Prostate gland (tissue), 2 donors: ENCODE measurements around the gene MBD2.

Experiments used
- POLR2A ChIP-seq: fragments of 450-650 bp; IDR thresholded peaks from one replicate; pipeline ENCODE4 v1.6.1; 2016; ENCODE audit warnings: antibody characterized with exemption, mild to moderate bottlenecking
- TF ChIP-seq, protein P1 (sequence below), 4 experiments: fragments of 200-600 bp in 2 of 4; fragments of 450-650 bp in 2 of 4; sonication (generic) in 2 of 4; IDR thresholded peaks; 1 replicate in 3 of 4; 2 replicates in 1 of 4; pipeline ENCODE4 v1.5.1; 2016 to 2019; ENCODE audit warnings: antibody characterized with exemption in 4 of 4, mild to moderate bottlenecking in 2 of 4, moderate library complexity in 2 of 4

DNA sequence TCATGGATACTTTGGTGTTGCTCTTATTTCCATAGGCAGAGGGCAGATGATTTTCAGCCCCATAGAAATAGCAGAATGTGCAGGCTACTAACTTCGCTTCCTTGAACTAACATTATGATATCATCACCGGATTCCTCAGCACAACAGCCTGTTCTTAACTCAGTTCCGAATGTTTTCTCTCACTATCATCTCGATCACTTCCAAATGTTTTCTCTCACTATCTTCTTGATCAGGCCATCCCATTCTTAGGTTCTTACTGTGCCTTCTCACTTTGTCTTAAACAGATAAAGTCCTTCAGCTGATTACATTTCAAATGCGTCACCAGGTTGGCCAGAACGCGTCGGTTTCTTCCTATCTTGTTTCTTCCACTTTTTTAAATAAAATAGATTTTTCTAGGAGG is 11.4 kb upstream of the MBD2 start:
- TF ChIP-seq, protein P1, sequence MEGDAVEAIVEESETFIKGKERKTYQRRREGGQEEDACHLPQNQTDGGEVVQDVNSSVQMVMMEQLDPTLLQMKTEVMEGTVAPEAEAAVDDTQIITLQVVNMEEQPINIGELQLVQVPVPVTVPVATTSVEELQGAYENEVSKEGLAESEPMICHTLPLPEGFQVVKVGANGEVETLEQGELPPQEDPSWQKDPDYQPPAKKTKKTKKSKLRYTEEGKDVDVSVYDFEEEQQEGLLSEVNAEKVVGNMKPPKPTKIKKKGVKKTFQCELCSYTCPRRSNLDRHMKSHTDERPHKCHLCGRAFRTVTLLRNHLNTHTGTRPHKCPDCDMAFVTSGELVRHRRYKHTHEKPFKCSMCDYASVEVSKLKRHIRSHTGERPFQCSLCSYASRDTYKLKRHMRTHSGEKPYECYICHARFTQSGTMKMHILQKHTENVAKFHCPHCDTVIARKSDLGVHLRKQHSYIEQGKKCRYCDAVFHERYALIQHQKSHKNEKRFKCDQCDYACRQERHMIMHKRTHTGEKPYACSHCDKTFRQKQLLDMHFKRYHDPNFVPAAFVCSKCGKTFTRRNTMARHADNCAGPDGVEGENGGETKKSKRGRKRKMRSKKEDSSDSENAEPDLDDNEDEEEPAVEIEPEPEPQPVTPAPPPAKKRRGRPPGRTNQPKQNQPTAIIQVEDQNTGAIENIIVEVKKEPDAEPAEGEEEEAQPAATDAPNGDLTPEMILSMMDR (IDR thresholded peaks at IDR 0.05) = peak in 1 of 4 experiments; percentile 8
- no peak for TF ChIP-seq POLR2A
